ENCODE data around the gene DLG2.

DNA sequence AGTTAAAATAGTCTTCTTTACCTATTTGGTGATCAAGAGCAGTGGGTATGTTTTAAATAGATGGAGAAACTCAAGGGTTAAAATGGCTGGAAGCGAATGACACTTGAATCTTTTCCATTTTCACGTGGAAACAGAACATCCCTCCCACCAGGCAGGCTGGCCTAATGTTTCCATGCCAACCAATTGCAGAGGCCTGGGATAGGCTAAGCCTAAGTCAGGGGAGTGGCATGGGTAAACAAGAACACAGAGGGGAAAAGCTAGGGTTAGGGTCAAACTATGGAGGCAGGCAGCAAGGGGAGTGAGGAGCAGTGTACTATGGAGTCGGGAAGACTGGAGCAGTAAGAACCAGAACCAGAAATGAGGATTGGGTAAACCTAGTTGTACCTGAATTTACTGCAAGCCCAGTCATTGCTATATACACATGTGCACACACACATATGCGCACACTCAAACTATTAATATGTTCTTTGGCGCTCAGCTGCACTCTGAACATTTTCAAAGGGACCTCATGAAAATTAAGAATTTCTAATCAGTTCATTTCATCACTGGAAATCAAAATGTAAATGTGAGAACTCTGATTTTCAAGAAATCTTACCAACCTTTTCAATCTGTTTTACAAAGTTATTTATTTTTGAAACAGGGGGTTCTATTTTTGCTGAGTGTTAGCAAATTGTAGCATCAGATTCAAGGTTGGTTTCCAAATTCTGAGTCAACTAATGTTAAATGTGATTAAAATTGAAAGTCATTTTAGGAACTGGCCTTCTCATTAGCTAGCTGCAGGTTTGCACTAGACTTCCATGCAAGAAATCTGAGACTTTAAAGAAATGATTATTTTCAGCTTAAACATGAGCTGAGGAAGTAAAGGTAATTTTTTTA, 2014.0 kb downstream of the DLG2 start:
- TF ChIP-seq, protein P1, sequence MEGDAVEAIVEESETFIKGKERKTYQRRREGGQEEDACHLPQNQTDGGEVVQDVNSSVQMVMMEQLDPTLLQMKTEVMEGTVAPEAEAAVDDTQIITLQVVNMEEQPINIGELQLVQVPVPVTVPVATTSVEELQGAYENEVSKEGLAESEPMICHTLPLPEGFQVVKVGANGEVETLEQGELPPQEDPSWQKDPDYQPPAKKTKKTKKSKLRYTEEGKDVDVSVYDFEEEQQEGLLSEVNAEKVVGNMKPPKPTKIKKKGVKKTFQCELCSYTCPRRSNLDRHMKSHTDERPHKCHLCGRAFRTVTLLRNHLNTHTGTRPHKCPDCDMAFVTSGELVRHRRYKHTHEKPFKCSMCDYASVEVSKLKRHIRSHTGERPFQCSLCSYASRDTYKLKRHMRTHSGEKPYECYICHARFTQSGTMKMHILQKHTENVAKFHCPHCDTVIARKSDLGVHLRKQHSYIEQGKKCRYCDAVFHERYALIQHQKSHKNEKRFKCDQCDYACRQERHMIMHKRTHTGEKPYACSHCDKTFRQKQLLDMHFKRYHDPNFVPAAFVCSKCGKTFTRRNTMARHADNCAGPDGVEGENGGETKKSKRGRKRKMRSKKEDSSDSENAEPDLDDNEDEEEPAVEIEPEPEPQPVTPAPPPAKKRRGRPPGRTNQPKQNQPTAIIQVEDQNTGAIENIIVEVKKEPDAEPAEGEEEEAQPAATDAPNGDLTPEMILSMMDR (IDR thresholded peaks at IDR 0.05; ENCODE audit: insufficient read depth, low read depth, low read length): no peak
- no peak for TF ChIP-seq EZH2 (IDR thresholded peaks at IDR 0.05; ENCODE audit: insufficient read depth, low read length)
